Measurements from ENCODE around the gene BCAM.
"Not testable (repeated sequence)": the region's sequence is repeated elsewhere in the genome, so short reads cannot be mapped to it uniquely, and the experiment has no call there.

The BCAM gene

GRCh38 chr19:44808463-44809371, at the start of gene BCAM:
Gene BCAM (plus strand): TSS chr19:44809103. CDS start chr19:44809125, 22 bp downstream.
- H3K27ac ChIP-seq, result peak within 1 kb of the TSS; percentile 61
- TF ChIP-seq ZFX (IDR thresholded peaks at IDR 0.05), result no peak
- no peak for TF ChIP-seq CTCF (conservative IDR thresholded peaks at IDR 0.05)

GRCh38 chr19:44762038-44762437, 46.9 kb upstream of the BCAM start:
- TF ChIP-seq CTCF (conservative IDR thresholded peaks at IDR 0.05) (no peak), ZFX (IDR thresholded peaks at IDR 0.05) (no peak)
- H3K27ac ChIP-seq, result no peak overlapping the region

GRCh38 chr19:44765033-44765948, 43.6 kb upstream of the BCAM start:
- TF ChIP-seq ZFX (IDR thresholded peaks at IDR 0.05) (no peak), CTCF (conservative IDR thresholded peaks at IDR 0.05) (no peak)
- H3K27ac ChIP-seq, result no peak overlapping the region

GRCh38 chr19:44765949-44766335, 43.0 kb upstream of the BCAM start:
- H3K27ac ChIP-seq, result no peak overlapping the region
- TF ChIP-seq CTCF (conservative IDR thresholded peaks at IDR 0.05), result no peak
- TF ChIP-seq ZFX (IDR thresholded peaks at IDR 0.05), result no peak

GRCh38 chr19:44767295-44768180, 41.4 kb upstream of the BCAM start:
- H3K27ac ChIP-seq, result no peak overlapping the region
- TF ChIP-seq CTCF (conservative IDR thresholded peaks at IDR 0.05), result no peak
- TF ChIP-seq ZFX (IDR thresholded peaks at IDR 0.05), result no peak

GRCh38 chr19:44770550-44771257, 38.2 kb upstream of the BCAM start:
- no peak for TF ChIP-seq ZFX (IDR thresholded peaks at IDR 0.05)
- peak; percentile 67 for TF ChIP-seq CTCF (conservative IDR thresholded peaks at IDR 0.05)
- H3K27ac ChIP-seq, result no peak overlapping the region

GRCh38 chr19:44772144-44772543, 36.8 kb upstream of the BCAM start:
- H3K27ac ChIP-seq, result not testable (repeated sequence)

Data from C4-2B (cell line).